A673 (cell line): ENCODE data around the gene ARHGAP6.

Source experiments
- EZH2 ChIP-seq: fragments of 200-600 bp; sonication (generic); IDR thresholded peaks from 2 replicates; pipeline ENCODE4 v1.6.1; 2017; ENCODE audit warnings: borderline replicate concordance, low read depth, mild to moderate bottlenecking, mixed read lengths, antibody characterized with exemption, low read length; ENCODE audit not compliant: poor library complexity, severe bottlenecking
- TF ChIP-seq, protein P1 (sequence below): fragments of 300-800, 200-600 bp; sonication (generic); conservative IDR thresholded peaks from 2 replicates; pipeline ENCODE4 v1.5.1; 2017; ENCODE audit warnings: low read depth, mild to moderate bottlenecking, antibody characterized with exemption, low read length, moderate library complexity, mixed read lengths

DNA sequence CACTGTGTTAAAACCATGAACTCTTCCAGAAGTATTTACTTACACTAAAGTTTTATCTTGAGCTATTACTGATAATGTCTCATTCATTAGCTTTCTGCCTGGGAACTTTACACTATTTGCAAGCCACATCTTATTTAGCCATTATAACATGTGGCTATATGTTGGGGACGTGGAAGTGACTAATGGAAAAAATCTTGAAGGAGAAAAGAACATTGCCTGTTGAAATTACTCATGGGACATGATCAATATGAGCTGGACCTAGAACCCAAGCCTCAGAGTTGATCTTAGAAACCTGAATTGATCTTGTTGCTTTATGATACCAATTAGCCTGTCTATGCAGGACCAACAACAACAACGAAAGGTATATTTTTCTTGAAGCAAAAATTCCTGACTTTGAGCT, 22.5 kb upstream of the ARHGAP6 start:
- TF ChIP-seq, protein P1, sequence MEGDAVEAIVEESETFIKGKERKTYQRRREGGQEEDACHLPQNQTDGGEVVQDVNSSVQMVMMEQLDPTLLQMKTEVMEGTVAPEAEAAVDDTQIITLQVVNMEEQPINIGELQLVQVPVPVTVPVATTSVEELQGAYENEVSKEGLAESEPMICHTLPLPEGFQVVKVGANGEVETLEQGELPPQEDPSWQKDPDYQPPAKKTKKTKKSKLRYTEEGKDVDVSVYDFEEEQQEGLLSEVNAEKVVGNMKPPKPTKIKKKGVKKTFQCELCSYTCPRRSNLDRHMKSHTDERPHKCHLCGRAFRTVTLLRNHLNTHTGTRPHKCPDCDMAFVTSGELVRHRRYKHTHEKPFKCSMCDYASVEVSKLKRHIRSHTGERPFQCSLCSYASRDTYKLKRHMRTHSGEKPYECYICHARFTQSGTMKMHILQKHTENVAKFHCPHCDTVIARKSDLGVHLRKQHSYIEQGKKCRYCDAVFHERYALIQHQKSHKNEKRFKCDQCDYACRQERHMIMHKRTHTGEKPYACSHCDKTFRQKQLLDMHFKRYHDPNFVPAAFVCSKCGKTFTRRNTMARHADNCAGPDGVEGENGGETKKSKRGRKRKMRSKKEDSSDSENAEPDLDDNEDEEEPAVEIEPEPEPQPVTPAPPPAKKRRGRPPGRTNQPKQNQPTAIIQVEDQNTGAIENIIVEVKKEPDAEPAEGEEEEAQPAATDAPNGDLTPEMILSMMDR: no peak
- no peak for TF ChIP-seq EZH2
